Measurements from ENCODE around the gene ZNF827. TPM values are rescaled to one million over a fixed set of nuclear protein-coding genes. Genes with fewer than 3 reads are reported as not detected.

Gene ZNF827
- total RNA-seq, 1 donor from 2014 or later, result 27.2 TPM

DNA sequence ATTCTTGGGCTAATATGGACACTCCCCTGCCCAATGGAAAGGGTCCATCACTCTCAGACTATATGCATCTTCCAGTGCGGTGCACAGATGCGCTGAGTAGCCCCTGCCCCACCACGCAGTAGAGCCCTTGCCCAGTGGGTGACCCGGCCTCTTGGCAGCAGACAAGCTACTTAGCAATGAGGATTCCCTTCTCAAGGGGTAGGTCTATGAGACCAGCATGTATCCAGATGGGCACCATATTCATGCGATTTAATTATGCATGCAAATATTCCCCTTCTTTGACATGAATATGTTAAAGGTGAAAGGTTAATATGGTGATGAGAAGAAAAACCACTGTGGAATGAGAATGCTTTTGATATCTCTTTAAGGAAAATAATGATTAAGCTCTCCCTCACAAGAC is 77.7 kb downstream of the ZNF827 start:
- no peak overlapping the region for H3K4me3 Mint-ChIP-seq
- H3K36me3 Mint-ChIP-seq (ENCODE audit: low read depth), result peaks cover 19% of the 10 kb centered on the region
- no peak for ATAC-seq (ENCODE audit: low read depth)
- intact Hi-C loops (cut with micrococcal nuclease), result no loop called here
- peaks cover 3% of the 10 kb centered on the region for H3K4me1 Mint-ChIP-seq
- H3K27ac Mint-ChIP-seq, result no peak overlapping the region
- no peaks in the 10 kb centered on the region for H3K27me3 Mint-ChIP-seq
- no peaks in the 10 kb centered on the region for H3K9me3 Mint-ChIP-seq
- DNase-seq, result no peak
- CTCF ChIA-PET, result no interaction called here
- POLR2A ChIA-PET, result no interaction called here
- TF ChIP-seq, protein P1, sequence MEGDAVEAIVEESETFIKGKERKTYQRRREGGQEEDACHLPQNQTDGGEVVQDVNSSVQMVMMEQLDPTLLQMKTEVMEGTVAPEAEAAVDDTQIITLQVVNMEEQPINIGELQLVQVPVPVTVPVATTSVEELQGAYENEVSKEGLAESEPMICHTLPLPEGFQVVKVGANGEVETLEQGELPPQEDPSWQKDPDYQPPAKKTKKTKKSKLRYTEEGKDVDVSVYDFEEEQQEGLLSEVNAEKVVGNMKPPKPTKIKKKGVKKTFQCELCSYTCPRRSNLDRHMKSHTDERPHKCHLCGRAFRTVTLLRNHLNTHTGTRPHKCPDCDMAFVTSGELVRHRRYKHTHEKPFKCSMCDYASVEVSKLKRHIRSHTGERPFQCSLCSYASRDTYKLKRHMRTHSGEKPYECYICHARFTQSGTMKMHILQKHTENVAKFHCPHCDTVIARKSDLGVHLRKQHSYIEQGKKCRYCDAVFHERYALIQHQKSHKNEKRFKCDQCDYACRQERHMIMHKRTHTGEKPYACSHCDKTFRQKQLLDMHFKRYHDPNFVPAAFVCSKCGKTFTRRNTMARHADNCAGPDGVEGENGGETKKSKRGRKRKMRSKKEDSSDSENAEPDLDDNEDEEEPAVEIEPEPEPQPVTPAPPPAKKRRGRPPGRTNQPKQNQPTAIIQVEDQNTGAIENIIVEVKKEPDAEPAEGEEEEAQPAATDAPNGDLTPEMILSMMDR (IDR thresholded peaks at IDR 0.05), result no peak

DNA sequence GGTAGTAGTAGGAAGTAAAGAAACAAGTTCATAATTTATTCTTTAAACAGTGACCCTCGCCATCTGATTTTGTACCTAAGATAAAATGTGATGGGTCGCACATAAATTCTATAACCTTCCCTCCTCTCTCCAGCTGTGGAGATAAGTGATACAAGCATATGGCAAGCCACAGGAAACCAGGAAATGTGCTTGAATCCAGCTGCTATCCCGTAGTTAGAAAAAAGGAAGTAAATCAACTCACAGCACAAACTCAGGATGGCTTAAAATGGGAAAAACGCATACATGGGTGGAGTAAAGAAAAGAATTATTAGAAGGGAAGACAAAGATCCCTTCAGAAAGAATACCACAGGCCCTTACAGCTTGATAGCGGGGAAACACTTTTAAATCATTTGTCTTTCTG is 78.2 kb downstream of the ZNF827 start:
- TF ChIP-seq, protein P1 (IDR thresholded peaks at IDR 0.05), result no peak
- POLR2A ChIA-PET, result no interaction called here
- no peak for ATAC-seq (ENCODE audit: low read depth)
- DNase-seq, result no peak
- H3K36me3 Mint-ChIP-seq (ENCODE audit: low read depth), result peaks cover 19% of the 10 kb centered on the region
- no peak overlapping the region for H3K27ac Mint-ChIP-seq
- peaks cover 2% of the 10 kb centered on the region for H3K4me1 Mint-ChIP-seq
- no peaks in the 10 kb centered on the region for H3K9me3 Mint-ChIP-seq
- intact Hi-C loops (cut with micrococcal nuclease), result no loop called here
- CTCF ChIA-PET, result no interaction called here
- H3K4me3 Mint-ChIP-seq, result no peak overlapping the region
- no peaks in the 10 kb centered on the region for H3K27me3 Mint-ChIP-seq

DNA sequence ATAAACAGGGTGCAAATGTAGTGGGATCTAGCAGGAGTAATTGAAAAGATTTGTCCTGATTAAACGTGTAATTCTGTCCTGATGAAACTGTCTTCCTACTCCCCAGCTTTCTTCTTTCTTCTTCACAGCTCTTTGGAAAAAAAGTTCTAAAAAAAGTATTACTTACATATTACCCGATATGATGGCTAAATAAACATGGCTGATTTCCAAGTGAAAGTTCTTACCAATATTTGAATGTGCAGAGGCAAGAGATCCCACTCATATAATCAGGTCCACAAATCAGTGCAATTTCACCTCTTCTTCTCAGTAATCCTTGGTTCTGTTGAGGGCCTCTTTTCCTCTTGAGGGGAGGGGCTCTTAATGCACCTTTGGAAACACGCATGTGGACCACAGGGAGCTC is 78.7 kb downstream of the ZNF827 start:
- Mint-ChIP-seq H3K27ac (no peak overlapping the region), H3K4me1 (no peaks in the 10 kb centered on the region), H3K36me3 (ENCODE audit: low read depth) (peaks cover 19% of the 10 kb centered on the region), H3K9me3 (no peaks in the 10 kb centered on the region), H3K4me3 (no peak overlapping the region), H3K27me3 (no peaks in the 10 kb centered on the region)
- ATAC-seq (ENCODE audit: low read depth) (no peak), DNase-seq (no peak)
- POLR2A ChIA-PET, result no interaction called here
- TF ChIP-seq, protein P1 (IDR thresholded peaks at IDR 0.05), result no peak
- intact Hi-C loops (cut with micrococcal nuclease), result no loop called here
- CTCF ChIA-PET, result interaction anchor here (0.9 kb wide), 1 partner anchor 18 kb away, joined by 3 read pairs; no protein-coding TSS in a partner anchor

DNA sequence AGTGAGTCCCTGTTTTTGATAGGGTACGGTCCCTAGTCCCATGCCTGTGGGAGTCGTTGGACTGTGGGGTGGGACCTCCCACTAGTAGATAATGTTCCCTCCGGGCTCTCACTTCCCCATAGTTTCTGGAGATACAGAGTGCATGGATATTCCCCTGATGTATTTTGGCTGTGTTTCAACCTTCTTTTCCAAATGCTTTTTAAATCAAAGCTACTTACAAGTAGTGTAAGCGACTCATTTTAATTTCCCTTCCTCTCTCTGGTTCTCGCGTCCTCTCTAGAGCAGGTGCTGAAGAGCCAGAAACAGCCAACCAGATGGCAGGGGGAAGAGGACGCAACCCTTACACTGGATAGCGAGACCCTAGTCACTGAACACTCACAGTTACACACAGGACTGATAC is 79.2 kb downstream of the ZNF827 start:
- H3K27me3 Mint-ChIP-seq, result no peaks in the 10 kb centered on the region
- no peaks in the 10 kb centered on the region for H3K4me1 Mint-ChIP-seq
- intact Hi-C loops (cut with micrococcal nuclease), result no loop called here
- peaks cover 23% of the 10 kb centered on the region for H3K36me3 Mint-ChIP-seq (ENCODE audit: low read depth)
- ATAC-seq (ENCODE audit: low read depth) (no peak), DNase-seq (no peak)
- TF ChIP-seq, protein P1 (IDR thresholded peaks at IDR 0.05), result no peak
- no peak overlapping the region for H3K4me3 Mint-ChIP-seq
- no peaks in the 10 kb centered on the region for H3K9me3 Mint-ChIP-seq
- no peak overlapping the region for H3K27ac Mint-ChIP-seq
- POLR2A ChIA-PET, result no interaction called here
- CTCF ChIA-PET, result interaction anchor here (0.9 kb wide), 1 partner anchor 17 kb away, joined by 3 read pairs; no protein-coding TSS in a partner anchor

DNA sequence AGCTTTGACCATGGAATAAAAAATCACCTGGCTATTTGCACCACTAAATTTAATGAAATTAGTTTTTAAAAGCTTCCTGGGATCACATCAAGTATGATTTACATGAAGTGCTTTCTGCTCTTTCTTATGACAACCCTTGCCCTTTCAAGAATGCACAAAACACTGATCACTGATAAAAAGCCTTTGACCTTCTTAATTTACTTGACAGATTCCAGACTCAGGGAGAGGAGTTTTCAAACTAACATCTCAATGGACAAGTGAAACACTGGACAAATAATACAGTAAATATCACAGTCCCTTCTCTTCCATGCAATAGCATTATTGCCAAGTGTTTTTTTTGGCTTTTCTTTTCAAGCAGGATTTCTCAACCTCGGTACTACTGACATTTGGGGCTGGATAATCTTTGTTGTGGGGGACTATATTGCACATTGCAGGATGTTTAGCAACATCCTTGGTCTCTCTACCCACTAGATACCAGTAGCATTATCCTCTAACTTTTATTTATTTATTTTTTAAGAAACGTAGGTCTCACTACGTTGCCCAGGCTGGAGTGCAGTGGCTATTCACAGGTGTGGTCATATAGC is 86.3 kb downstream of the ZNF827 start:
- H3K36me3 Mint-ChIP-seq (ENCODE audit: low read depth), result peaks cover 19% of the 10 kb centered on the region
- DNase-seq (no peak), ATAC-seq (ENCODE audit: low read depth) (no peak)
- ChIA-PET CTCF (interaction anchor here (0.7 kb wide), 1 partner anchor 29 kb away, joined by 4 read pairs; no protein-coding TSS in a partner anchor), POLR2A (no interaction called here)
- H3K27me3 Mint-ChIP-seq, result no peaks in the 10 kb centered on the region
- TF ChIP-seq, protein P1 (IDR thresholded peaks at IDR 0.05), result no peak
- H3K4me3 Mint-ChIP-seq, result no peak overlapping the region
- no peaks in the 10 kb centered on the region for H3K4me1 Mint-ChIP-seq
- no peaks in the 10 kb centered on the region for H3K9me3 Mint-ChIP-seq
- H3K27ac Mint-ChIP-seq, result no peak overlapping the region
- intact Hi-C loops (cut with micrococcal nuclease), result no loop called here

All from activated B cell treated with CpG ODN at 0.5 μM for 24 hours (primary cell).